GM12875 (cell line): Measurements from ENCODE around the gene NMUR1.

Source experiments
- H3K4me3 ChIP-seq: one replicate; pipeline ENCODE4 v1.5.1; 2011; ENCODE audit warnings: low read depth, low read length, control low read depth
- CTCF ChIP-seq: IDR thresholded peaks from 2 replicates; pipeline ENCODE4 v1.5.1; 2011; ENCODE audit warnings: low read depth, mild to moderate bottlenecking, control low read depth, inconsistent platforms, low read length, moderate library complexity, borderline replicate concordance; ENCODE audit not compliant: insufficient read depth

NMUR1 gene

DNA sequence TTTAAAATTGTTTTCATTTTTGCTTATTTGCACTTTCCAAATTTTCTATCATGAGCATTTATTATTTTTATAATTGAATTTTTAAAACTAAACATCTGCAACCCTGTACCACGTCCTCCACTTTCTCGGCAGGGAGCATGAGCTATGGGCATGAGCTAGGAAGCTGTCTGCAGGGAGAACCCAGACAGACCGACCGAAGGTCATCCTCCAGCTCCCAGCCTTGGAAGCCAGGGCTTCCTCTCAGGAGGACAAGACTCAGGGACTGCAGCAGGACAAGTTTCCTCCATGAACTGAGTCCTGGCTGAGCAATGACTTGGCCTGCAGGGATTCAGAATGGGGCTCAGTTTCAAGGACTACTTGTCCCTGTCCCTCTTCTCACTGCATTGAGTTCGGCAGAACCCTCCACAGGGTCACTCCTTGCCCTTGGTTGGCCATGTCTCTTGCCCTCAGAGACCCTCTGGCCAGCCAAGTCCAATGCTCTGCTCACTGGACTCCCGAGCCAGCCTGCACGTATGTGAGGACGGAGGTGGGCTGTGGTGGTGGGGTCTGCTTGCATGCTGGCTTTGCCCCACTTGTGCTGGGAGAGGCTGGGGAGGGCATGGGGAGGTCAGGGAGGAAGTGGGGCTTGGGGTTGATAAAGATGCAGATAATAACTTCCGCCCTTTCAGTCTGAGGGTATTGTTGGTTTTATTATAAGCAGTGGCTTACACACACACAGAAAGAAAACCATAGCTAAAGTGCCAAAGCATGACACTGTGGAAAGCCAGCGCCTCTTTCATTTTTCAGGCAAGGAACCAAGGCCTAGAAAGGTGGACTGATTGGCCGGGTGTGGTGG, 6.6 kb downstream of the NMUR1 start:
- no peak for TF ChIP-seq CTCF
- no peak overlapping the region for H3K4me3 ChIP-seq

GRCh38 chr2:231522418-231523180, 7.6 kb downstream of the NMUR1 start:
- TF ChIP-seq CTCF, result no peak
- no peak overlapping the region for H3K4me3 ChIP-seq

DNA sequence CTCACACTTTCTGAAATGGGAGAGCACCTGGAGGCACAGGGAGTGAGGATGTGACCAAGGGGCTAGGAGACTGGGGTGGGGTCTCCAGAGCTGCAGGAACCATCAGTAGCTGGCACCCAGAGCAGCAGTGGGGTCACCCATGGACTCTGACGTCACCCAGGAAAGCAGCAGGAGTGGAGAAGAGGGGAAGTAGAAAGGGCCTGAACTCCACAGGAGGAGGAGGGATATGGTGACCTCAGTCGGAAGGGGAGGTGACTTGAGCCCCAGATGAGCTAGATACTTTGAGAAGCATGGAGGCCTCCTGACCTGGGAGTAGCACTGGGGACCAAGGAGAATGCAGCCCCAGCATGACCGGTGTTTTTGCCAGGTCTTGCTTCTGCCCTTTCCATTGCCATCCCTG, 8.8 kb downstream of the NMUR1 start:
- TF ChIP-seq CTCF, result no peak
- no peak overlapping the region for H3K4me3 ChIP-seq

DNA sequence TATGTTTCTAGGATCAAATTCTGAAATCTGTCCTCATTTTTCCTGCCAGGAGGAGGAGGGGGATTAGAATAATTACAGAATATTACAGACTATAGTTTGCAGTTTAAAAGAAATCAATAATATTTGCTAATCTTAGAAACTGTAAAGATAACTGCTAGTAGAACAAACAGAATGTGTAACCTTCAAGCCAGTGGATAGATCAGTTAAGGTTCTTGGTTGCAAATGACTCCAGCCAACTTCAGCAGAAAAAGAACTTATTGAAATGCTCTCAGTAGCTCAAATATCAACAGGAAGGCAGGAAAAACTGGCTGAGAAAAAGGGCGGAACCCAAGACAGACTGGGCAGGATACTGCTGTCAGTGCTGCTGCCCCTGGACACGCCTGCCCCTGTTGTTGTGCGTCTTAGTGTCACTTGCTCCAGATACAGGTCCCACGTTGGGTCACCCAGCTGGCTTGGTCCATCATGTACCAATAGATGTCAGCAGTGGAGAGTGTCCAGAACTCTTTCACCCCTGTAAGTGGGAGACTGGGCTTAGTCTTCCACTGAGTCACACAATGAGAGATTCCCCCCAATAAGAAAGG, 10.2 kb downstream of the NMUR1 start:
- H3K4me3 ChIP-seq, result no peak overlapping the region
- TF ChIP-seq CTCF, result no peak

DNA sequence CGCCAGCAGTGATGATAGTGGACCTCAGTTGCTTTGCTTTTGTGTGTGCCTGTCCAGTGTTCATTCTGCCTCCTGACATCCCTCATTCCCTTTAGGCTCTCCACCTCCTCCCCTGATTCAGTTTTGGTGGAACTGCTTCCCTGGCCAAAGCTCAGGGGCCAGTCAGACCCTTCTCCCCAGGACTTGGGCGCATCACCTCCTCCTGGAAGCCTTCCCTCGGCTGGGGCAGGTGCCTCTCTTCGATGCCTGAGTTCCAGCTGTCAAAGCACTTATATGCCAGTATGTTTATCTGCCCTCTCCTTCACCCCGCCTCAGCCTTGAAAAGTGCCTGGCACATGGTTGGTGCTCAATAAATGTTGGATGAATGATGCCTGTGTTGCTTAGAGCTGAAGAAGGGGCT, 11.5 kb downstream of the NMUR1 start:
- no peak for TF ChIP-seq CTCF
- H3K4me3 ChIP-seq, result no peak overlapping the region

DNA sequence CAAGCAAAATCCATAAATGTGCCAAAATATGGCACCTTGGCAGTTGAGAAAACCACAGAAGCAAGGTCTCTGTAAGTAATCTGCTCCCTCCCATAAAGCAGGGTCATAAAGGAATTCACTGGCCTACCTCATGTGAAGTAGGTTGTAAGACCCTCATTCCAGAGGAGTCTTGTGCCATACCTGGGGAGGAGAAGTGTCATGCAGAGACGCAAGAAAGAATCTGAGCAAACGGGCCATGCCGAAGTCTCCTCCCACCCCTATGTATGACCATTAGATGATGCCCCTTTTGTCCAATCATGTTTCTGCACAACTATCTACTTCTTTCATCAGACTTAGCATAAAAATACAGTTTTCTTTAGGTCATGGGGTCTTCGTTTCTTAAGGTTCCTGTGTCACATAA, 14.6 kb downstream of the NMUR1 start:
- H3K4me3 ChIP-seq, result no peak overlapping the region
- no peak for TF ChIP-seq CTCF
